ENCODE measurements around the gene LMNTD2.

The LMNTD2 gene

GRCh38 chr11:560305-561147 lies at the start of gene LMNTD2, which contains the start of gene RASSF7:
LMNTD2 (minus strand) TSS chr11:560738; CDS start chr11:560716, 22 bp downstream.
RASSF7 (plus strand) TSS chr11:560970; CDS start chr11:561769, 799 bp downstream.
- no peaks in the 10 kb centered on the region for H3K36me3 ChIP-seq (ENCODE audit: low read length)
- no peaks in the 10 kb centered on the region for H3K9me2 ChIP-seq (replicated peaks; ENCODE audit: insufficient read depth, low read length)
- H3F3A ChIP-seq (ENCODE audit: insufficient read depth) = 0 out of 2 replicates have a peak, but pooled peaks cover 3% of the 10 kb centered on the region
- peak within 1 kb of the TSS; percentile 39; the same call in 1 of the 2 replicates for H3K27ac ChIP-seq (ENCODE audit: low read depth, low read length)
- H2AFZ ChIP-seq (ENCODE audit: low read depth, low read length, severe bottlenecking) = peak within 1 kb of the TSS; percentile 86
- peak within 1 kb of the TSS; percentile 75 for H3K9ac ChIP-seq (ENCODE audit: low read length)
- peak within 1 kb of the TSS; percentile 84 for H3K4me2 ChIP-seq (ENCODE audit: low read depth, low read length, poor library complexity, severe bottlenecking)
- H3K4me3 ChIP-seq (ENCODE audit: insufficient read depth, low read length, poor library complexity, severe bottlenecking) = peak within 1 kb of the TSS; percentile 87
- H3K27me3 ChIP-seq (ENCODE audit: low read length) = no peaks in the 10 kb centered on the region
- no peaks in the 10 kb centered on the region for H3K9me3 ChIP-seq (ENCODE audit: insufficient read depth, low read length)
- no peak for TF ChIP-seq CTCF (IDR thresholded peaks at IDR 0.05; ENCODE audit: insufficient read depth, low read length, poor library complexity, severe bottlenecking)
- no peak for TF ChIP-seq EZH2phosphoT487 (conservative IDR thresholded peaks at IDR 0.05; ENCODE audit: low read length)
- H3K79me2 ChIP-seq (ENCODE audit: insufficient read depth, low read length) = no peaks in the 10 kb centered on the region; the same call in 1 of the 2 replicates
- H4K20me1 ChIP-seq (ENCODE audit: low read depth, low read length) = no peaks in the 10 kb centered on the region

GRCh38 chr11:609341-609811 lies 48.8 kb upstream of the LMNTD2 start:
- Histone ChIP-seq H3K9me3 (ENCODE audit: insufficient read depth, low read length) (no peaks in the 10 kb centered on the region), H3K79me2 (ENCODE audit: insufficient read depth, low read length) (no peaks in the 10 kb centered on the region), H3K36me3 (ENCODE audit: low read length) (peaks cover 4% of the 10 kb centered on the region; the same call in 1 of the 2 replicates), H3K27ac (ENCODE audit: low read depth, low read length) (no peak overlapping the region), H3K27me3 (ENCODE audit: low read length) (no peaks in the 10 kb centered on the region), H3F3A (ENCODE audit: insufficient read depth) (peaks cover 10% of the 10 kb centered on the region), H3K9ac (ENCODE audit: low read length) (no peak overlapping the region), H3K4me2 (ENCODE audit: low read depth, low read length, poor library complexity, severe bottlenecking) (no peak overlapping the region), H3K9me2 (replicated peaks; ENCODE audit: insufficient read depth, low read length) (no peaks in the 10 kb centered on the region), H4K20me1 (ENCODE audit: low read depth, low read length) (no peaks in the 10 kb centered on the region; the same call in 1 of the 2 replicates), H2AFZ (ENCODE audit: low read depth, low read length, severe bottlenecking) (no peak overlapping the region), H3K4me3 (ENCODE audit: insufficient read depth, low read length, poor library complexity, severe bottlenecking) (no peak overlapping the region)
- TF ChIP-seq CTCF (IDR thresholded peaks at IDR 0.05; ENCODE audit: insufficient read depth, low read length, poor library complexity, severe bottlenecking) = no peak
- TF ChIP-seq EZH2phosphoT487 (conservative IDR thresholded peaks at IDR 0.05; ENCODE audit: low read length) = no peak

- no peaks in the 10 kb centered on the region; the same call in 1 of the 2 replicates for H4K20me1 ChIP-seq (ENCODE audit: low read depth, low read length)
- H2AFZ ChIP-seq (ENCODE audit: low read depth, low read length, severe bottlenecking) = no peak overlapping the region
- no peaks in the 10 kb centered on the region for H3K27me3 ChIP-seq (ENCODE audit: low read length)
- no peak overlapping the region for H3K4me2 ChIP-seq (ENCODE audit: low read depth, low read length, poor library complexity, severe bottlenecking)
- H3K27ac ChIP-seq (ENCODE audit: low read depth, low read length) = no peak overlapping the region
- H3F3A ChIP-seq (ENCODE audit: insufficient read depth) = peaks cover 10% of the 10 kb centered on the region
- no peak overlapping the region for H3K9ac ChIP-seq (ENCODE audit: low read length)
- no peak overlapping the region for H3K4me3 ChIP-seq (ENCODE audit: insufficient read depth, low read length, poor library complexity, severe bottlenecking)
- H3K36me3 ChIP-seq (ENCODE audit: low read length) = peaks cover 4% of the 10 kb centered on the region; the same call in 1 of the 2 replicates
- no peak for TF ChIP-seq EZH2phosphoT487 (conservative IDR thresholded peaks at IDR 0.05; ENCODE audit: low read length)
- no peak for TF ChIP-seq CTCF (IDR thresholded peaks at IDR 0.05; ENCODE audit: insufficient read depth, low read length, poor library complexity, severe bottlenecking)
- no peaks in the 10 kb centered on the region for H3K9me3 ChIP-seq (ENCODE audit: insufficient read depth, low read length)
- H3K9me2 ChIP-seq (replicated peaks; ENCODE audit: insufficient read depth, low read length) = no peaks in the 10 kb centered on the region
- H3K79me2 ChIP-seq (ENCODE audit: insufficient read depth, low read length) = no peaks in the 10 kb centered on the region
These were observed 48.3 kb upstream of the LMNTD2 start for GRCh38 chr11:608791-609251.
